ENCODE results near the gene PBX4.

- no peak for TF ChIP-seq POLR2A (IDR thresholded peaks at IDR 0.05)
- no peak for TF ChIP-seq CTCF (IDR thresholded peaks at IDR 0.05)
Observed at GRCh38 chr19:19650331-19650730, 31.8 kb upstream of the PBX4 start.

Data from uterus (tissue), 2 donors.